ENCODE data around the gene EPN3.

EPN3 gene

GRCh38 chr17:50549969-50550368 is 17.4 kb downstream of the EPN3 start:
- DNase-seq (ENCODE audit: low read depth): no peak

DNA sequence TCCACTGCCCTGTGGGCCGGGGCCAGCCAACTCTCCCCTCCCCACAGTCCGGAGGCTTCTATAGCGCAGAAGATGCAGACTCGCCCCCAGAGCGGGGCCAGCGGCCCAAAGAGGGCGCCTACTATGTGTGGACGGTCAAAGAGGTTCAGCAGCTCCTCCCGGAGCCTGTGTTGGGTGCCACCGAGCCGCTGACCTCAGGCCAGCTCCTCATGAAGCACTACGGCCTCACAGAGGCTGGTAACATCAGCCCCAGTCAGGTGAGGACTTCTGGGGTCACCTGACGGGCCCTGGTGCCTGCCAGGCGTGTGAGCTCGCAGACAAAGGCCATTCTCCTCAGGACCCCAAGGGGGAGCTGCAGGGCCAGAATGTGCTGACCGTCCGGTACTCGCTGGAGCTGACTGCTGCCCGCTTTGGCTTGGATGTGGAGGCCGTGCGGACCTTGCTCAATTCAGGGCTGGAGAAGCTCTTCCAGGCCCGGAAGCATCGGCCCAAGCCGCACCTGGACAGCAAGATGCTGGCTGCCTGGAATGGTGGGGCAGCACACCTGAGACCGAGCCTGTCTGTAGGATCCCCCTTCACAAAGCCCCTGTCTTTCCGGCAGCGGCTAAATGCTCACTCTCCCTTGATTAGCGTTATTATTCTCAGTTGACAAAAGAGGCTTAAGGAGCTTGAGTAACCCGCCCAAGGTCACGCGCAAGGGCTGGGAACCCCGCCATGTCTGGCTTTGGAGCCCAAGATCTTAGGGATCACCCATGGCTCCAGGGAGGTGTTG is 18.3 kb downstream of the EPN3 start:
- peak; percentile 86 for DNase-seq (ENCODE audit: low read depth)

DNA sequence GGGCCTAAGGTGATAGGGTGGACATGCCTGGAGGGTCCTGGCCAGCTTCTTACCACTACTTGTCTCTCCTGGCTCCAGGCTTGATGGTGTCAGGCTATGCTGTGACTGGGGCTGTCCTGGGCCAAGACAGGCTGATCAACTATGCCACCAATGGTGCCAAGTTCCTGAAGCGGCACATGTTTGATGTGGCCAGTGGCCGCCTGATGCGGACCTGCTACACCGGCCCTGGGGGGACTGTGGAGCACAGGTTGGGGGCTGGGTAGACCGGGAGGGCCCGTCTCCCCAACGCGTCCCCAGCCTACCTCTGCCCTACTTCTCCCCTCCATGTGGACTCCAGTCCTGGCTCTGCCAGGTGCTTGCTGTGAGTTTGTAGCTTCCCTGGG is 18.9 kb downstream of the EPN3 start:
- no peak for DNase-seq (ENCODE audit: low read depth)

- DNase-seq (ENCODE audit: low read depth): no peak
Measured at GRCh38 chr17:50551884-50552283, 19.3 kb downstream of the EPN3 start.

- DNase-seq (ENCODE audit: low read depth): no peak
Measured at GRCh38 chr17:50554201-50554600, 21.7 kb downstream of the EPN3 start.

- DNase-seq (ENCODE audit: low read depth): no peak
Measured at GRCh38 chr17:50556803-50557202, 24.3 kb downstream of the EPN3 start.

DNA sequence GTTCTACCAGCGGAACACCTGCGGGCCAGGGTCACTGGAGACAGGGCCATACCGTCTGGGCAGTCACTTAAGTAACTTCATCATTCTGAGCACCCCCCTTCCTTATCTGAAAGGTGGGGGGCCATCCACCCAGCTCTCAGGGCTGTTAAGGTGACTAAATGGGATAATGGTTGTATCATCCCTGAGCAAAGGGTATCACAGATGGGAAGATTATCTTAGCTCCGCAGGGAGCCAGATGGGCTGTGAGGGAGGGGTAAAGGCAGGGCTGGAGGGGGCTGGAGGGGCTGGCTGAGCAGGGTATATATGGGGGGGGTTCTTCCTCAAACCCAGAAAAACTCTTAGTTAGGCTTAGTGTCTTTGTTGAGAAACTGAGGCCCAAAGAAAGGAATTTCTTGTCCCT is 25.1 kb downstream of the EPN3 start:
- no peak for DNase-seq (ENCODE audit: low read depth)

- DNase-seq (ENCODE audit: low read depth): no peak
Measured at GRCh38 chr17:50558091-50558490, 25.6 kb downstream of the EPN3 start.

DNA sequence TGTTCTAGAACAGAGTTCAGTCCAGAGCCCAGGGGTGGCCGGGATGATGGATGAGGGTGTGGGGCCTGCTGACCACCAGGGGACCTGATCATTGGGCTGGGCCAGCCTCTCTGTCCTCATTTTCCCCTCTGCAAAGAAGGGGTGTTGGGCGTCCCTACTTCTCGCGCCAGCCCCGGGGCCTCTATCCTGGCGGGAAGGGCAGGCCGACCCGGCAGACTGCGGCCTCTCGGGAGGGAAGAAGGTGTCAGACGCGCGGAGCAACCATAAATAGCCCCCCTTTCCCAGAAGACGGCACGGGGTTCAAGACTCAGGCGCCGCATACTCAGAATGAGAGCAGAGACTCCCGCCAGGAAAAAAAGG is 26.0 kb downstream of the EPN3 start:
- DNase-seq (ENCODE audit: low read depth): no peak

DNA sequence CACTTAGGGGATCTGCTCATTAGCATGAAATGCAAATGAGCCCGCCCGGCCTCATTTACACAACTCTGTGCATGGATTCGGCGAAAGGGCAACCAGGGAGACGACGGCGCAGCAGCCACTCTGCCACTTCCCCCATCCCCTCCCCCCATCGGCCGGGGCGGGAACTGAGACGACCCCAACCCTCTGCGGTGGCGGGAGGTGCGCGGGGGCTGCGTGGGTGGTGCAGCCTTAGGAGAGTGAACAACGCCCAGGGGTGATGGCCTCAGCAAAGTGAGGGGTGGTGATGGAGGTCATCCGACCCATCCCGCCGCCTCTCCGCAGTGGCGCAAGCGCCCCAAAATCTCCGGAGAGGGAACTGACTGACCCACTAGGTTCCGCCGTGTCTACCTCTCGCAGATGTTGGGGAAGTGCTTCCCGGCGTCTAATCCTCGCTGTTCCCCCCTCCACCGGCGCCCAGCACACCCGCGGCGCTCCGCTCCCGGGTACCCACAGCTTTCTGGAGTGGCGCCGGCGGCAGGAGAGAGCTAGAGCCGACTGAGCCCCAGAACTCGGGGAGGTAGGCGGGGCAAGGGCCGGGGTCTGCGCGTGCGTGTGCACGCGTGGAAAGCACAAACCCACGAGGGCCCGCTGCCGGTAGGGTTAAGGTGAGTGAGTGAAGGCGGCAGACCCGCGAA is 26.5 kb downstream of the EPN3 start:
- no peak for DNase-seq (ENCODE audit: low read depth)

GRCh38 chr17:50559674-50560184 is 27.2 kb downstream of the EPN3 start:
- peak; percentile 42 for DNase-seq (ENCODE audit: low read depth)

DNA sequence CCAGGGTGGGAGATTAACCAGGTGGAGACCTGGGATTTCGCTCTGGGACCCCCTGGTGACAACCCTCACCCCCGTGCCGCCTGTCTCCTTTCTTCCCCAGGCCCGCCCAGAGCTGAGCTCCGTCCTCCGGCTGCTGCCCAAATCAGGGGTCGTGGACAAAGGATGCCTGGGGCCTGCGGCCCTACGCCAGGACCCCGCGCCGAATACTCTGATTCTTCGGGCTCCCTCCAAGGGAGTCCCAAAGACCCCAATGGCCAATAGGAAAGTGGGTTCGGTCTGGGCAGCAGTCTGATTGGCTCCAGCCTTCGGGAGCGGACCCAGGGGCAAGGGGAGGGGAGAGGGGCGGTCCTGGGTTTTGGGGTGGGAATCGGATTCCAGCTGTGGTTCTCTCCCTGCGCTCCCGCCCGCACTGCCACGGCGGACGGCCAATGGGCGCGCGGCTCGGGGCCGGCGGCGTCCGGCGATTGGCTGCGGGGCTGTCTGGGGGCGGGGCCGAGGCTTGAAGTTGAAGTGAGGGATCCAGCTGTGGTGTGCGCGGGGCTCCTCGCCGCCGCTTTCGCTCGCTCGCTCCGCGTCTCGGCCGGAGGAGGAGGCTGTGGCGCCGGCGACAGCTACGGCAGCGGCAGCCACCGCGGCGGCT is 27.8 kb downstream of the EPN3 start, which contains the start of gene CACNA1G:
TSS of gene CACNA1G (plus strand) at position 531 of the 640 bp plus-strand sequence. CDS start 745 bp downstream, outside the sequence.
- peak; percentile 57 for DNase-seq (ENCODE audit: low read depth)

GRCh38 chr17:50560931-50561745 is 28.6 kb downstream of the EPN3 start:
- DNase-seq (ENCODE audit: low read depth): no peak

GRCh38 chr17:50561746-50562141 is 29.2 kb downstream of the EPN3 start:
- no peak for DNase-seq (ENCODE audit: low read depth)

- DNase-seq (ENCODE audit: low read depth): no peak
Measured at GRCh38 chr17:50562242-50563091, 29.9 kb downstream of the EPN3 start.

GRCh38 chr17:50563092-50563511 is 30.6 kb downstream of the EPN3 start:
- DNase-seq (ENCODE audit: low read depth): no peak

DNA sequence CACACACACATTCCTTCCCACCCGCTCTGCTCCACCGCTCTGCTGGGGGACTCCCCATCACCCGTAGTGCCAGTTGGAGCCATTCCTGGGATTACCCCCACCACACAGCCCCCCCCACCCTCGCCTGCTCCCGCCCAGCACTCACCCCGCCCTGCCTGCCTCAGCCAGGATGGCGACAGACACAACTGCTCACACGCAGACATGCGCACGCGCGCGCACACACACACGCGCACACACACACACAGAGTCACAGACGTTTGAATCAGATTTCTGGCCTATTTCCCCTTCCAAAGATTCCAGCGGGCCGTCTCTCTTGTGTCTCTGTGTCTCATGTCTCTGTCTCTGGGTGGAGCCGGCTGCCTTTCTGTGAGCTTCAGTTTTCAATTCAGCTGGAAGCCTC is 32.4 kb downstream of the EPN3 start:
- peak; percentile 20 for DNase-seq (ENCODE audit: low read depth)

DNA sequence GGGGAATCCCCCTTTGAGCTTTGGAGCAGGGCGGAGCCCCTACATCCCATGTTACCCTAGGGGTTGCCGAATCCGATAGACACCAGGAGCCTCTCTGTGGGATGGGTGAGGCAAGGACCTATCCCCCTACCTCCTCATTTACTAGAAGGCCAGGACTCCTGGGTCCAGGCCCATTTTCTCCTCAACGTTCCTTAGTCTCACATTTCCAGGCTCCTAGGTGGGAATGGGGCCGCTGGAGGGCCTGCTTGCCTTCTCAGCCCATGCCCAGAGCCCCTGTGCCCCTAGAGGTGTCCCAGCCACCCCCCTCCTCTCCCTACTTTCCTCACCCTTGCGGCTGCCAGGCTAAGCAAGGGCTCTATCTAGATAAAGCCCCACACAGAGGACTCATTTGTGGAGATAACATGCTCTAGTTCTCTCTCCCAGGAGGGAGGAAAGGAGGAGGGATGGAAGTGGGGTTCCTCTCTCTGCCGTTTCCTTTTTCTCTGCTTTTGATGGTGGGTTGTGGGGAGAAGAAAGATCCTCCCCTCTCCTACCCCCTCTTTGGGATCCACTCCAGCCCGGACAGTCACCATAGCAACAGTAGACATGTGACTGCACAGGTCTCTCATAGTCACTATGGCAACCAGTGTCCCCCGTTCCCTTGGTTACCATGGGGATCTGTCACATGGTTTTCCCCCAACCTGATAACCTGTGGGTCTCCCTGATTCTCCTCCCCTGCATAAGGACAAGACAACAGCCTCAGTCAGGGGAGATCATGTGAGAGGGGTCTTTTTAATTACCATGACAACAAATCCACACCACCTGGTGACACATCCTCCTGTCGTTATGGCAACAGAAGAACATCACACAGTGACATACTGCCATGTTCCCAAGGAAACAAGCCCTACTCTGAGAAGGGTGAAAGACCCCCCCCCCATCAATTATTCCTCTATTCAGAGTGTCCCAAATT is 33.1 kb downstream of the EPN3 start:
- peak; percentile 5 for DNase-seq (ENCODE audit: low read depth)

DNA sequence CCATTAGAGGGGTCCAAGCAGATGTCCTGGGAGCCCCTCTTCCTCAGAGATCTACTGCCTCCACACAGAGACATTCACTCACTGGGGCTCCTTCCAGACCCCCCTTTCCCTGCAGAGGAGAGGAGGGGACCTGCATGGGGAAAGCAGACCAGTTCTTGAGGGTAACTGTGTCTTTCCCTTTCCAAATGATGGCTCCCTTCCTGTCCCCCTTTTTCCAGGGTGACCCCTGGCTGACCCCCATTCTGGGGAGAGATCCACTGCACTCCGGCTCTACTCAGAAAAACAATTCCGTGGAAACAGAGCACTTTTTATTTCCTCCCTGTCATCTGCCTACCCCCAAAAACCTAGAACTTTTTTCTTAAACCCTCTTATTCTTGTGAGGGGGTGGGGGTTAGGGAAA is 34.4 kb downstream of the EPN3 start:
- DNase-seq (ENCODE audit: low read depth): no peak

- no peak for DNase-seq (ENCODE audit: low read depth)
Measured at GRCh38 chr17:50568659-50569058, 36.1 kb downstream of the EPN3 start.
